GM23248 (cell line): ENCODE results near the gene ARFGEF2.

Experiments
- EZH2 ChIP-seq: fragments of 200-600 bp; sonication (generic); IDR thresholded peaks from 2 replicates; pipeline ENCODE4 v1.6.1; 2018; ENCODE audit warnings: antibody characterized with exemption, mild to moderate bottlenecking; ENCODE audit not compliant: insufficient read depth, poor library complexity, severe bottlenecking
- EZH2phosphoT487 ChIP-seq: fragments of 200-600 bp; sonication (generic); IDR thresholded peaks from 2 replicates; pipeline ENCODE4 v1.6.1; 2018; ENCODE audit warnings: antibody characterized with exemption, moderate library complexity, mild to moderate bottlenecking, low read depth; ENCODE audit not compliant: insufficient read depth

DNA sequence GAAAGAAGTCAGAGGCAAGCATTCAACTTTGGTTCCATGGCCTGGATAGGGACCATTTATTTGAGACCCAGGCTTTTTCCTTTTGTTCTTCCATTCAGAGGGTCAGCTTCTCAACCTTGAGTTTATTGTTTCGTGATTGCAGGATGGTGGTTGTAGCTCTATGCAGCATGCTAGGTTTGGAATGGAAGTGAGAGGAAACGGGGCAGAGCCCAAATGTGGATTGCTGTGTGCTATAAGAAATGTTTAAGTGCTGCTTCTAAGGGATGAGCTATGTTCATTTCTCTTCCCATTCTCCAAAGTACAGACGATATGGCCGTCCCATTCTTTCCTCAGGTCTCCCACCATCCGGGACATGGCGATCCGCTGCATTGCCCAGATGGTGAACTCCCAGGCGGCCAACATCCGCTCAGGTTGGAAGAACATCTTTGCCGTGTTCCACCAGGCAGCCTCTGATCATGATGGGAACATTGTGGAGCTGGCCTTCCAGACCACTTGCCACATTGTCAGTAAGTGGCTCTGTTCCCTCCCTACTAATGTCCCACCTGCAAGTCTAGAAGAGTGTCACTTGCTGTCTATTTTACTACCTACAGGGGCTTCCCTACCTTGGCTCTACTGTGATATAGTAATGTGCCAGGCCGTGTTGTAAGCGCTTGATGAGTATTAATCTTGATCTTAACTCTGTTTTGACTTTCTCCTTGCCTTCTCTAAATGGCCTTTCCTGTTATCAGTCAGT lies 88.6 kb downstream of the ARFGEF2 start:
- TF ChIP-seq EZH2, result no peak
- TF ChIP-seq EZH2phosphoT487, result no peak
